Transverse colon (tissue), 4 donors: ENCODE data around the gene DAZAP1. TPM values are rescaled to one million over a fixed set of nuclear protein-coding genes. Genes with fewer than 3 reads are reported as not detected.

Experiments
- DNase-seq: peaks from one replicate; pipeline ENCODE4 v3.0.0-alpha.2; 2019
- H3K27ac ChIP-seq, 4 donors: fragments of 200-600 bp; sonication (generic); 2 replicates each; pipeline ENCODE4 v1.5.1; 2016 to 2018; ENCODE audit warnings: inconsistent platforms in 4 of 4
- H3K27me3 ChIP-seq: fragments of 200-600 bp; sonication (generic); 2 replicates; pipeline ENCODE4 v1.5.1; 2017; ENCODE audit warnings: inconsistent platforms
- H3K36me3 ChIP-seq, 4 donors: fragments of 200-600 bp; sonication (generic); 2 replicates each; pipeline ENCODE4 v1.5.1; 2017 to 2019; ENCODE audit warnings: inconsistent platforms in 4 of 4
- H3K4me1 ChIP-seq, 4 donors: fragments of 200-600 bp; sonication (generic); 2 replicates each; pipeline ENCODE4 v1.5.1; 2017 to 2020; ENCODE audit warnings: inconsistent platforms in 4 of 4
- H3K4me3 ChIP-seq, 4 donors: fragments of 200-600 bp; sonication (generic); 1 replicate in 1 of 4; 2 replicates in 3 of 4; pipeline versions ENCODE4 v1.5.1 to v1.6.1; 2017 to 2019; ENCODE audit warnings: inconsistent platforms in 4 of 4
- H3K9me3 ChIP-seq, 2 donors: fragments of 200-600 bp; sonication (generic); 2 replicates each; pipeline ENCODE4 v1.5.1; 2017 to 2019; ENCODE audit warnings: inconsistent platforms in 2 of 2
- CTCF ChIP-seq, 5 experiments: fragments of 200-600 bp in 3 of 5; fragments of 450-650 bp in 2 of 5; sonication (generic) in 3 of 5; IDR thresholded peaks; 1 replicate in 2 of 5; 2 replicates in 3 of 5; pipeline ENCODE4 v1.5.1; 2016 to 2017; ENCODE audit warnings: antibody characterized with exemption in 5 of 5, inconsistent platforms in 3 of 5, mild to moderate bottlenecking in 2 of 5, moderate library complexity in 1 of 5
- EP300 ChIP-seq: sonication (generic); formaldehyde crosslinking; IDR thresholded peaks from one replicate; pipeline ENCODE4 v1.6.1; 2017; ENCODE audit warnings: antibody characterized with exemption, low read depth
- POLR2A ChIP-seq: fragments of 450-650 bp; IDR thresholded peaks from one replicate; pipeline ENCODE4 v1.6.1; 2016; ENCODE audit warnings: antibody characterized with exemption, mild to moderate bottlenecking, moderate library complexity
- POLR2AphosphoS5 ChIP-seq, 3 donors: sonication (generic); formaldehyde crosslinking; IDR thresholded peaks; one replicate each; pipeline ENCODE4 v1.6.1; 2016; ENCODE audit warnings: antibody characterized with exemption in 3 of 3
- WGBS, 2 donors: methylation state at CpG; one replicate each; pipeline ENCODE4 v1.1.5; 2018; ENCODE audit warnings: low coverage in 1 of 2; 5-methylcytosine and 5-hydroxymethylcytosine counted together
- in situ Hi-C, 4 donors: fragments of 200-750 bp; cut with MboI; loops; one replicate each; pipeline versions ENCODE4 v1.15.0 to v1.15.1; 2017; ENCODE audit warnings: low sequenced_read_pairs in 3 of 4, low pct_ligation_motif_present in 1 of 4, low pct_unique_long_range_greater_than_20kb in 1 of 4
- intact Hi-C: fragments of 100-400 bp; cut with DNase I; formaldehyde crosslinking; loops from one replicate; pipeline ENCODE4 v1.15.1; 2023; ENCODE audit warnings: low total_unique reads
- total RNA-seq, 4 donors: library from RNA; depleted of rRNA; stranded (reverse); fragments of >200 nt; gene quantifications; one replicate each; pipeline ENCODE4 v1.1.0, GENCODE V29; 2016

DAZAP1 gene
- total RNA-seq, 4 donors from 2014 or later = 36.3 to 77.2 (median 41.6) TPM

DNA sequence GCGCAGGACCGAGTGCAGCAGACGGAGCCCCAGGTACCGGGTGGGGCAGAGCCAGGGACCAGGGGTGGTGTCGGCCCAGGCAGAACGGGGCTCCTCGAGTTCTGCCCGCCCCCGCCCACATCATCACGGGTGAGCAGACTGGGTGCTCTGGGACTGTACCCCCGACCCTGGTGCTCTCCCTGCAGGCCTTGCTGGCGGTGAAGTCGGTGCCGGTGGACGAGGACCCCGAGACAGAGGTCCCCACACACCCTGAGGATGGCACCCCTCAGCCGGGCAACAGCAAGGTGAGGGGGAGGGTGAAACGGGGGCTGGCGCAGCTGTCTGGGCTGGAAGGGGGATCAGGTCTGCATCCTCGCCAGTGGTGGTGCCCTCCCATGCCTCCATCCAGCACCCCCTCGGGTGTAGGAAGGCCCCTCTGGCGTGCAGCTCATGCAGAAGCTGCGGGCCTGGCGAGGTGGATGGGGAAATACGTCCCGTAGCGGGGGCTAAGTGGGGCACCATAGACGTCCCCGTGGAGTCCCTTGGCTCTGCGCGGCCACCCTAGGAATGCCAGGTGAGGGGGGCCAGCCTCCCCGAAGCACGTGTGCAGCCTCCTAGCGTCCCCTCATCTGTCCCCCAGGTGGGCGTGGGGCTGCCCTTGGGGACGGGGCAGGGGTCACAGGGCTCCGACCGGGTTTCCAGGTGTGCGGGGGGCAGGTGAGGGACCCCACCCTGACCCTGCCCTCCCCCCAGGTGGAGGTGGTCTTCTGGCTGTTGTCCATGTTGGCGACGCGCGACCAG is 48.9 kb downstream of the DAZAP1 start:
- 23% methylated on average over 34 of the region's 43 CpGs; no CpG with 5 or more reads in 1 of the 2 donors for WGBS, 2 donors
- Histone ChIP-seq H3K4me3 (no peak overlapping the region), H3K36me3 (no peaks in the 10 kb centered on the region), H3K27me3 (peaks cover 84% of the 10 kb centered on the region), H3K27ac (no peak overlapping the region), H3K9me3 (no peaks in the 10 kb centered on the region), H3K4me1 (peaks cover 4 to 27% (median 20%) of the 10 kb centered on the region in 4 donors)
- intact Hi-C loops (no loop called here), in situ Hi-C loops (no loop called here)
- TF ChIP-seq EP300 (no peak), CTCF (IDR thresholded peaks at IDR 0.05) (no peak), POLR2A (no peak), POLR2AphosphoS5 (IDR thresholded peaks at IDR 0.05) (no peak)
- DNase-seq = no peak

DNA sequence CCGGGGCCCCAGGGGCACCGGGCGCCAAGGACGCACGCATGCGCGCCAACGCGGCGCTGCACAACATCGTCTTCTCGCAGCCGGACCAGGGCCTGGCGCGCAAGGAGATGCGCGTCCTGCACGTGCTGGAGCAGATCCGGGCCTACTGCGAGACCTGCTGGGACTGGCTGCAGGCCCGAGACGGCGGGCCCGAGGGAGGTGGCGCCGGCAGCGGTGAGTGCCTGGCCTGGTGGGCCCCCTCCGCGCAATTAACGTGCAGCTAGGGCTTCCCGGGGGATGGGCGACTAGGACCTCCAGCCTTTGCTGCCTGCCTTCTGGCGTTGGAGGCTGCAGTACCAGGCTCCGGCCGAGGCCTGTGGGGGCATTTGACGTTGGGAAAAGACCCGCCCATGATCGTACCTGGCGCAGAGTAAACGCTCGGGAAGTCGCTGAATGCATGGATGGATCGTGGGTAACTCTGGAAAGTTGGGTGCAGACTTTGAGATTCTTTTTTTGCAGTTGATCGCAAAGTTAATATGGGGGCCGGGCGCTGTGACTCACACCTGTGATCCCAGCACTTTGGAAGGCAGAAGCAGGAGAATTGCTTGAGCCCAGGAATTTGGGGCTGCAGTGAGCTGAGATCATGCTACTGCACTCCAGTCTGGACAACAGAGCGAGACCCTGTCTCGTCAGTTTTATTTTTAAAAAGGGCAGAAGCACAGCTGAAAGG is 49.8 kb downstream of the DAZAP1 start:
- peaks cover 76% of the 10 kb centered on the region for H3K27me3 ChIP-seq
- no peaks in the 10 kb centered on the region for H3K9me3 ChIP-seq
- H3K36me3 ChIP-seq = no peaks in the 10 kb centered on the region
- no peak for DNase-seq
- TF ChIP-seq CTCF (IDR thresholded peaks at IDR 0.05) (peak in 1 of 5 experiments; percentile 20), POLR2AphosphoS5 (IDR thresholded peaks at IDR 0.05) (no peak), EP300 (no peak), POLR2A (peak; percentile 20)
- H3K4me3 ChIP-seq = no peak overlapping the region
- H3K27ac ChIP-seq = no peak overlapping the region
- intact Hi-C loops = no loop called here
- peaks cover 4 to 27% (median 20%) of the 10 kb centered on the region in 4 donors for H3K4me1 ChIP-seq
- 22% methylated on average over 42 of the region's 48 CpGs; no CpG with 5 or more reads in 1 of the 2 donors for WGBS, 2 donors
- in situ Hi-C loops = no loop called here

DNA sequence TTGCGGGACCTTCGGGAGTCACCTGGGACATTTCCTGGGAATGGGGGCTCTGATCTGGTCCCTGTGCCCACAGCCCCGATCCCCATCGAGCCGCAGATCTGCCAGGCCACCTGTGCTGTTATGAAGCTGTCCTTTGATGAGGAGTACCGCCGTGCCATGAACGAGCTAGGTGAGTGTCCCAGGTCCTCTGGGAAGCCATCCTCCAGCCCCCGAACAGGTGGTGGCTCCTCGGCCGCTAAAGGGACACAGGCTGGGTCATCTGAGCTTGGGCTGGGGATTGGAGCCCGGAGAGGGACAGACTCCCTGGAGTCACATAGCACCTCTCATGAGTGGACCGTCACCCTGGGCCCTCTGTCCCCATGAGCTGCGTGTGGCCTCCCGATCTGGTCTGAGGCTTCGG is 50.5 kb downstream of the DAZAP1 start:
- no peak overlapping the region for H3K27ac ChIP-seq
- intact Hi-C loops (no loop called here), in situ Hi-C loops (no loop called here)
- H3K27me3 ChIP-seq = peaks cover 69% of the 10 kb centered on the region
- H3K4me3 ChIP-seq = no peak overlapping the region
- peaks cover 4 to 27% (median 20%) of the 10 kb centered on the region in 4 donors for H3K4me1 ChIP-seq
- no peaks in the 10 kb centered on the region for H3K9me3 ChIP-seq
- 77% methylated on average over 16 of the region's 16 CpGs; no CpG with 5 or more reads in 1 of the 2 donors for WGBS, 2 donors
- H3K36me3 ChIP-seq = no peaks in the 10 kb centered on the region
- TF ChIP-seq POLR2AphosphoS5 (IDR thresholded peaks at IDR 0.05) = no peak
- TF ChIP-seq EP300 = no peak
- no peak for TF ChIP-seq POLR2A
- no peak for TF ChIP-seq CTCF (IDR thresholded peaks at IDR 0.05)
- no peak for DNase-seq

DNA sequence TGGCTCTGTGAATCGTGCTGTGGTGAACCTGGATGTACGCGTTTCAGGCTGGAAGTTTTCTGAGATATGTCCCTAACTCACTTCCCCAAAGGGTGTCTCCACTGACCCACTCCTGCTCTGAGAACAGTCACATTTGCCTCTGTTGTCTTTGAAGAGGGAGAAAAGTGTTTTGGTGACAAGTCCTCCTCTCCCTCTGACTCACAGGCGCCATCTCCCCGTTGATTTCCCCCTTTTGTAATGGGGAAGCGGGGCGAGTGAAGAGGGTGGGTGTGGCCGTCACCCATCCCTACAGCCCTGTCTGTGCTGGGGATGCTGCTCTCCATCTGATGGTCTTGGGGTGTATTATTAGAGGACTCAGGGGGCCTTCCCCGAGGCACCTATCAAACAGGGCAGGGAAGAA is 52.1 kb downstream of the DAZAP1 start:
- Histone ChIP-seq H3K9me3 (no peaks in the 10 kb centered on the region), H3K4me1 (peaks cover 4 to 20% (median 18%) of the 10 kb centered on the region in 4 donors), H3K27me3 (peaks cover 59% of the 10 kb centered on the region), H3K4me3 (no peak overlapping the region), H3K36me3 (no peaks in the 10 kb centered on the region), H3K27ac (no peak overlapping the region)
- in situ Hi-C loops = no loop called here
- TF ChIP-seq POLR2A (no peak), POLR2AphosphoS5 (IDR thresholded peaks at IDR 0.05) (no peak), CTCF (IDR thresholded peaks at IDR 0.05) (no peak), EP300 (no peak)
- intact Hi-C loops = no loop called here
- WGBS, 2 donors = 40 to 73% methylated on average over 1 to 9 of the region's 9 CpGs
- no peak for DNase-seq
